HuH-7 (cell line): ENCODE data around the gene SEL1L3.
A peak's percentile ranks its signal among the peaks of the same experiment; 100 is the strongest.

Experiments used
- DNase-seq: peaks from one replicate; pipeline ENCODE4 v3.0.0; 2011; ENCODE audit warnings: low spot score

Gene SEL1L3

GRCh38 chr4:25729564-25729963 lies 133.2 kb downstream of the SEL1L3 start:
- DNase-seq = no peak

DNA sequence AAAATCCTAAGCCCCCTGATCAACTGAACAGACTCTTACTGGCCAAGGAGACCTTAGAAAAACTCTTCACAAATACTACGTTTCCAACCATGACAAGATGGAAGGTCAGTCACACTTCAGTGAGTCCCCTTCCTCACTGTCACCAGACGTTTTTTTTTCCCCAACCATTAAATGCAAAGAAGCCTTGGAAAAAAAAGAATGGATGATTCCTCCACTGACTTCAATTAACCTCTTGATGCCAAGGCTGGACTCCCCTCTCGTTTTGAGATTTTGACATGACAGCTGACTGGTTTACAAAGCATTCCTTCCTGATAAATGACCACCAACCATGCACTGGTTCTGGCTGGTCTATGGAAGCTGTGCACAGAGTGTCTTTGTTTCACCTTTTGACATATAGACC lies 133.9 kb downstream of the SEL1L3 start:
- DNase-seq = no peak

DNA sequence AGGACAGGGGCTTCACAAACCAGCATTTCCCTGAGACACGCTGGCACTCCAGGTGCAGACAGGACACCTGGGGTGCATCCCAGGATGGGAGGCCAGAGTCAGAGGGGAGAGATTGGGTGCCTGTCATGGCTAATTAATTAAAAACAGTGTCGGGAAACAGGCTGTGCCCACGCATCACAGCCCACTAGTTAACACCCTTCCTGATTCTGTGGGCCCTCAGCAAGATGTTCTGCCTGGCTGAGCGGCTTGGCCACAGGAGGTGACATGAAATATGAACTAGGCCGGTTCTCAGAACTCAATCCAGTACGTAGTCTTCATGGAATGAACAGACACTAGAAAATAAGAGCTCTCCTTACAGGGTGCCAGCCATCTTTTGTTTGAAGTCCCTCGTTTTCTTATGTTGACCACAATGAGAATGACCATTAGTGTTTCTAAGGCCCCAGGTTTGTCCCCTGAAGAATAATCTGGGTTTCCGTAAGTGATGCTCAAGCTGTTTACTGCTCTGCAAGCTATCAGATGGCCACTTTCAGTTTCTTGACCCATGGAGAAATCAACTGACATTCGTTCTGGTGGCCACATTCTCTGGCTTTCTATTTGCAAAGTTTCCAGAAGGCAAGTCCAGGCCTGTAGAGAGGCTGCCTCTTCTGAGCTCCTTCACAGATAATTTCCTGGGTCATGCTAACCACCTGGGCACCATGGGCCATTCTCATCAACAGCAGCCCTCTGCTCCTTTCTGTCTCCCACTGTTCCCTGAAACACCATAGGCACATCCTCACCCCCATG lies 134.9 kb downstream of the SEL1L3 start:
- no peak for DNase-seq

DNA sequence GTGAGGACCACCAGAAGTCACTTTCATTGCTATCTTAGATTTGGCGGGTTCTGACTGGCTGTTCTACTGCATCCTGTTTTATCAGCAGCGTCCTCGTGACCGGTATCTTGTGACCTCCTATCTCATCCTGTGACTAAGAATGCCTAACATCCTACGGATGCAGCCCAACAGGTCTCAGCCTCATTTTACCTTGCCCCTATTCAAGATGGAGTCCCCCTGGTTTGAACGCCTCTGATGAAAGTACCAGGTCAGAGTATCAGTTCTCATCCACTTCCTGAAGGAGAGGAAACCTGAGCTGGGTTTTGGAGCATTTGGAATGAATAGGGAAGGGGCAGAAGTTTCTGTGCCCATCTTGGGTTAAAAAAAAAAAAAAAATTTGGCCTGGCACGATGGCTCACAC lies 136.9 kb downstream of the SEL1L3 start:
- DNase-seq = no peak

GRCh38 chr4:25723409-25723808 lies 139.4 kb downstream of the SEL1L3 start:
- peak; percentile 72 for DNase-seq

DNA sequence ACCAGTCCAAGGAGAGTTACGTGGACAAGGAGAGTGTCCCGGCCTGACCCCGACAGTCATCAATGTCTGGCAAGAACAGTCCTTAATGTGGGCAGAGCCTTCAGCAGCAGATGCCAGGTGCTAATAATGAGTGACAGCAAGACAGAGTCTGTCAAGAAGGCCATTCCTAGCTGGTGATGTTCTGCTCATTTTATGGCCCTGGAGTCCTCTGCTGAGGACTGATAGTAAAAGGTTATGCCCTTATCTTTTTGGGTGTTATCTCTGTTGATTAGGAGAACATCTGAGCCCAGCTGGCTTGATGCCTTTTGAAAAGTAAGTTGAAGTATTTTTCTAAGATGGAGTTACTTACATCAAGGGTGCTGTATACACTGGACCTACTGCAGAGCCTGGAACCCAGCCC lies 139.8 kb downstream of the SEL1L3 start:
- DNase-seq = peak; percentile 36

DNA sequence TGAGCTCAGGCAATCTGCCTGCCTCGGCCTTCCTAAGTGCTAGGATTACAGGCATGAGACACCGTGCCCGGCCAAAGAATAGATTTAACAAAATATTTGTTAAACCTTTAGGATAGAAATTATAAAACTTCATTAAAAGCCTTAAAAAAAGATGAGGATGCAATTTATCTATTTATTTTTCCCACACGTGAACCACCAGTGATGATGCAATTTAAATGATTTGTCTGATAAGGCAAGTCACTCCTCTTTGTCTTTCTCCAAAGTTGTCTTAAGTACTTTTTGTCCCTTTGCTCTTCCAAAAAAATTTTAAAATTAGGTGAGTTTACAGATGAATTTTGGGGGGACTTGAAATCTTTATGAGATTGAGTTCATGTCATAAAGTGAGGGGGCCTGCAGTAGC lies 149.0 kb downstream of the SEL1L3 start:
- DNase-seq = no peak

GRCh38 chr4:25712611-25713010 lies 150.2 kb downstream of the SEL1L3 start:
- DNase-seq = no peak

- DNase-seq = no peak
Measured at GRCh38 chr4:25710637-25711036, 152.2 kb downstream of the SEL1L3 start.

GRCh38 chr4:25704516-25704915 lies 158.3 kb downstream of the SEL1L3 start:
- DNase-seq = no peak

GRCh38 chr4:25703731-25704388 lies 158.9 kb downstream of the SEL1L3 start:
- DNase-seq = no peak

- no peak for DNase-seq
Measured at GRCh38 chr4:25702848-25703247, 159.9 kb downstream of the SEL1L3 start.

GRCh38 chr4:25700661-25701060 lies 162.1 kb downstream of the SEL1L3 start:
- DNase-seq = no peak

GRCh38 chr4:25697516-25697915 lies 165.3 kb downstream of the SEL1L3 start:
- no peak for DNase-seq
